Naive thymus-derived CD4-positive, alpha-beta T cell (primary cell): ENCODE results near the gene RNASE8. TPM values are rescaled to one million over a fixed set of nuclear protein-coding genes. Genes with fewer than 3 reads are reported as not detected.
A peak's percentile ranks its signal among the peaks of the same experiment; 100 is the strongest.

Experiments
- ATAC-seq: fragments of 150-1000 bp; cut with Tn5 transposase; 2 replicates; pipeline ENCODE4 v1.10.0; 2021; ENCODE audit warnings: mild to moderate bottlenecking, moderate library complexity
- CTCF ChIA-PET: fragments of 350-600 bp; sonication (Branson Sonifier 250); formaldehyde crosslinking; loops from one replicate; lab custom pipeline; 2021; ENCODE audit warnings: antibody characterized with exemption; lab: Charles Lee
- POLR2A ChIA-PET: fragments of 350-600 bp; sonication (Branson Sonifier 250); formaldehyde crosslinking; loops from one replicate; lab custom pipeline; 2021; ENCODE audit warnings: antibody characterized with exemption, inconsistent platforms; lab: Charles Lee
- DNase-seq, 9 donors: peaks; one replicate each; pipeline versions ENCODE4 v3.0.0 to v3.0.0-alpha.2; 2020 to 2022; ENCODE audit warnings: mixed read lengths in 1 of 9
- H3K27ac ChIP-seq: one replicate; pipeline ENCODE4 v1.7.0; 2013; ENCODE audit warnings: mild to moderate bottlenecking, low read depth, low read length, moderate library complexity
- H3K27me3 ChIP-seq, 2 donors: one replicate each; pipeline ENCODE4 v1.7.0; 2013; ENCODE audit warnings: low read length in 2 of 2, mild to moderate bottlenecking in 2 of 2, moderate library complexity in 2 of 2; ENCODE audit not compliant: control insufficient read depth in 2 of 2, insufficient read depth in 2 of 2
- H3K36me3 ChIP-seq, 3 experiments: 1 replicate in 2 of 3; 2 replicates in 1 of 3; pipeline ENCODE4 v1.7.0; 2013; ENCODE audit warnings: low read length in 3 of 3, mild to moderate bottlenecking in 3 of 3, moderate library complexity in 1 of 3; ENCODE audit not compliant: insufficient read depth in 3 of 3, control insufficient read depth in 2 of 3
- H3K4me1 ChIP-seq, 2 donors: one replicate each; pipeline ENCODE4 v1.7.0; 2013; ENCODE audit warnings: low read length in 2 of 2, mild to moderate bottlenecking in 2 of 2, moderate library complexity in 1 of 2; ENCODE audit not compliant: control insufficient read depth in 2 of 2, insufficient read depth in 2 of 2
- H3K4me3 ChIP-seq: 2 replicates; pipeline ENCODE4 v1.7.0; 2013; ENCODE audit warnings: mild to moderate bottlenecking, low read length
- H3K9me3 ChIP-seq, 3 experiments: 1 replicate in 2 of 3; 2 replicates in 1 of 3; pipeline ENCODE4 v1.7.0; 2013; ENCODE audit warnings: low read length in 3 of 3; ENCODE audit not compliant: control insufficient read depth in 2 of 3
- H3K27ac Mint-ChIP-seq, 9 donors: one replicate each; pipeline ENCODE4 v1.8.0; 2020 to 2022; ENCODE audit warnings: mixed read lengths in 9 of 9, mild to moderate bottlenecking in 8 of 9, moderate library complexity in 5 of 9, inconsistent platforms in 2 of 9
- H3K27me3 Mint-ChIP-seq, 5 donors: one replicate each; pipeline ENCODE4 v1.8.0; 2021 to 2022; ENCODE audit warnings: mixed read lengths in 5 of 5, mild to moderate bottlenecking in 1 of 5
- H3K36me3 Mint-ChIP-seq, 5 donors: one replicate each; pipeline ENCODE4 v1.8.0; 2020 to 2022; ENCODE audit warnings: mixed read lengths in 5 of 5, mild to moderate bottlenecking in 3 of 5, inconsistent platforms in 1 of 5
- H3K4me1 Mint-ChIP-seq, 7 donors: one replicate each; pipeline ENCODE4 v1.8.0; 2020 to 2022; ENCODE audit warnings: mixed read lengths in 7 of 7, mild to moderate bottlenecking in 3 of 7, inconsistent platforms in 1 of 7
- H3K4me3 Mint-ChIP-seq, 10 donors: one replicate each; pipeline ENCODE4 v1.8.0; 2020 to 2022; ENCODE audit warnings: mild to moderate bottlenecking in 10 of 10, mixed read lengths in 10 of 10, moderate library complexity in 6 of 10, inconsistent platforms in 2 of 10
- H3K9me3 Mint-ChIP-seq, 11 donors: one replicate each; pipeline ENCODE4 v1.8.0; 2020 to 2022; ENCODE audit warnings: mixed read lengths in 11 of 11, mild to moderate bottlenecking in 4 of 11, inconsistent platforms in 1 of 11, moderate library complexity in 1 of 11
- intact Hi-C, 2 donors: fragments of 100-400 bp; cut with micrococcal nuclease; formaldehyde crosslinking; loops; one replicate each; pipeline ENCODE4 v1.15.1; 2023
- polyA plus RNA-seq, 2 donors: library from polyadenylated mRNA; unstranded; fragments of 300-500 nt; fragmentation: Illumina TruSeq; gene quantifications; one replicate each; pipeline ENCODE4 v1.2.3, GENCODE V29; 2021
- total RNA-seq, 6 experiments: library from RNA in 5 of 6; stranded (reverse) in 5 of 6; gene quantifications; 1 replicate in 5 of 6; 2 replicates in 1 of 6; pipeline ENCODE4 v1.2.3 and lab custom pipeline; 2021 to 2026

The RNASE8 gene
- total and polyA plus RNA-seq, 7 experiments from 2014 or later: not detected

GRCh38 chr14:21016413-21017190, 41.0 kb upstream of the RNASE8 start:
- H3K4me3 Mint-ChIP-seq: no peak overlapping the region
- H3K36me3 ChIP-seq: peaks cover 0 to 41% (median 4%) of the 10 kb centered on the region in 3 experiments
- no peak overlapping the region for H3K4me3 ChIP-seq
- no peaks in the 10 kb centered on the region for H3K9me3 ChIP-seq
- intact Hi-C loops: no loop called here
- DNase-seq: no peak
- no peaks in the 10 kb centered on the region for H3K27me3 ChIP-seq
- H3K36me3 Mint-ChIP-seq: peaks cover 0 to 38% (median 19%) of the 10 kb centered on the region in 5 donors
- no peak overlapping the region for H3K27ac ChIP-seq
- H3K27ac Mint-ChIP-seq: peak overlapping the region in 1 of 9 donors; percentile 25
- ATAC-seq: no peak
- no peaks in the 10 kb centered on the region for H3K9me3 Mint-ChIP-seq
- H3K27me3 Mint-ChIP-seq: peaks cover 6 to 23% (median 15%) of the 10 kb centered on the region in 5 donors
- ChIA-PET CTCF (interaction anchor here (3.7 to 12.0 kb wide), 5 partner anchors 13 to 90 kb away, joined by 21 to 178 read pairs (median 132); partner anchors contain the start of genes RNASE13, RNASE7 and TPPP2), POLR2A (interaction anchor here (2.8 kb wide), 1 partner anchor 23 kb away, joined by 21 read pairs; no protein-coding TSS in a partner anchor)
- no peaks in the 10 kb centered on the region for H3K4me1 ChIP-seq
- H3K4me1 Mint-ChIP-seq: peaks cover 0 to 5% (median 0%) of the 10 kb centered on the region in 7 donors

- Histone ChIP-seq H3K4me1 (no peaks in the 10 kb centered on the region), H3K27me3 (no peaks in the 10 kb centered on the region), H3K36me3 (peaks cover 0 to 42% (median 4%) of the 10 kb centered on the region in 3 experiments), H3K27ac (no peak overlapping the region), H3K9me3 (no peaks in the 10 kb centered on the region), H3K4me3 (no peak overlapping the region)
- H3K27ac Mint-ChIP-seq: no peak overlapping the region
- intact Hi-C loops: no loop called here
- H3K4me1 Mint-ChIP-seq: peaks cover 2 to 11% (median 6%) of the 10 kb centered on the region in 7 donors
- POLR2A ChIA-PET: interaction anchor here (0.5 kb wide), 1 partner anchor 363 kb away, joined by 8 read pairs; no protein-coding TSS in a partner anchor
- H3K4me3 Mint-ChIP-seq: no peak overlapping the region
- no peaks in the 10 kb centered on the region for H3K9me3 Mint-ChIP-seq
- DNase-seq (no peak), ATAC-seq (peak; percentile 20)
- peaks cover 0 to 39% (median 19%) of the 10 kb centered on the region in 5 donors for H3K36me3 Mint-ChIP-seq
- CTCF ChIA-PET: interaction anchor here (7.3 to 12.0 kb wide), 4 partner anchors 15 to 89 kb away, joined by 99 to 178 read pairs (median 145); partner anchors contain the start of genes RNASE13, RNASE7 and TPPP2
- H3K27me3 Mint-ChIP-seq: peaks cover 0 to 23% (median 4%) of the 10 kb centered on the region in 5 donors
Measured at GRCh38 chr14:21017528-21018245, 39.9 kb upstream of the RNASE8 start.

GRCh38 chr14:21018286-21018685, 39.3 kb upstream of the RNASE8 start:
- DNase-seq (no peak), ATAC-seq (no peak)
- Mint-ChIP-seq H3K9me3 (no peaks in the 10 kb centered on the region), H3K36me3 (peaks cover 0 to 39% (median 19%) of the 10 kb centered on the region in 5 donors), H3K4me1 (peaks cover 5 to 17% (median 11%) of the 10 kb centered on the region in 7 donors), H3K4me3 (no peak overlapping the region), H3K27ac (no peak overlapping the region), H3K27me3 (peaks cover 0 to 24% (median 0%) of the 10 kb centered on the region in 5 donors)
- H3K27ac ChIP-seq: no peak overlapping the region
- no peak overlapping the region for H3K4me3 ChIP-seq
- no peaks in the 10 kb centered on the region for H3K9me3 ChIP-seq
- H3K4me1 ChIP-seq: peaks cover 0 to under 1% of the 10 kb centered on the region in 2 donors
- POLR2A ChIA-PET: no interaction called here
- H3K36me3 ChIP-seq: peaks cover 0 to 42% (median 4%) of the 10 kb centered on the region in 3 experiments
- intact Hi-C loops: no loop called here
- no peaks in the 10 kb centered on the region for H3K27me3 ChIP-seq
- CTCF ChIA-PET: interaction anchor here (7.3 to 12.0 kb wide), 4 partner anchors 15 to 89 kb away, joined by 99 to 178 read pairs (median 145); partner anchors contain the start of genes RNASE13, RNASE7 and TPPP2

- H3K9me3 Mint-ChIP-seq: no peaks in the 10 kb centered on the region
Measured at GRCh38 chr14:21018781-21019180, 38.8 kb upstream of the RNASE8 start.

GRCh38 chr14:21019366-21019765, 38.3 kb upstream of the RNASE8 start:
- DNase-seq: no peak
- Histone ChIP-seq H3K9me3 (no peaks in the 10 kb centered on the region), H3K36me3 (peaks cover 0 to 42% (median 4%) of the 10 kb centered on the region in 3 experiments)

More at GRCh38 chr14:21018781-21019180, 38.8 kb upstream of the RNASE8 start:
- Mint-ChIP-seq H3K27ac (peak overlapping the region in 1 of 9 donors; percentile 67), H3K4me1 (peaks cover 6 to 22% (median 15%) of the 10 kb centered on the region in 7 donors), H3K27me3 (peaks cover 0 to 29% (median 0%) of the 10 kb centered on the region in 5 donors), H3K4me3 (no peak overlapping the region), H3K36me3 (peaks cover 0 to 39% (median 19%) of the 10 kb centered on the region in 5 donors)
- Histone ChIP-seq H3K4me1 (peaks cover 3 to 6% of the 10 kb centered on the region in 2 donors), H3K36me3 (peaks cover 0 to 42% (median 4%) of the 10 kb centered on the region in 3 experiments), H3K9me3 (no peaks in the 10 kb centered on the region), H3K27ac (no peak overlapping the region), H3K27me3 (no peaks in the 10 kb centered on the region), H3K4me3 (no peak overlapping the region)
- POLR2A ChIA-PET: no interaction called here
- CTCF ChIA-PET: interaction anchor here (0.8 to 12.0 kb wide), 5 partner anchors 14 to 88 kb away, joined by 4 to 178 read pairs (median 132); partner anchors contain the start of genes RNASE13, RNASE7 and TPPP2
- intact Hi-C loops: no loop called here
- no peak for ATAC-seq
- no peak for DNase-seq

More at GRCh38 chr14:21019366-21019765, 38.3 kb upstream of the RNASE8 start:
- intact Hi-C loops: no loop called here
- Mint-ChIP-seq H3K36me3 (peaks cover 0 to 39% (median 19%) of the 10 kb centered on the region in 5 donors), H3K9me3 (no peaks in the 10 kb centered on the region), H3K4me1 (peaks cover 7 to 28% (median 21%) of the 10 kb centered on the region in 7 donors), H3K27me3 (peaks cover 0 to 31% (median 0%) of the 10 kb centered on the region in 5 donors), H3K27ac (no peak overlapping the region), H3K4me3 (no peak overlapping the region)
- ChIA-PET POLR2A (no interaction called here), CTCF (interaction anchor here (0.8 to 12.0 kb wide), 6 partner anchors 13 to 87 kb away, joined by 4 to 178 read pairs (median 116); partner anchors contain the start of genes RNASE13, RNASE7 and TPPP2)
- H3K4me1 ChIP-seq: peaks cover 7 to 12% of the 10 kb centered on the region in 2 donors
- H3K27me3 ChIP-seq: no peaks in the 10 kb centered on the region
- ATAC-seq: no peak
- H3K4me3 ChIP-seq: no peak overlapping the region
- H3K27ac ChIP-seq: no peak overlapping the region
